ENCODE data around the gene ARHGAP21.

DNA sequence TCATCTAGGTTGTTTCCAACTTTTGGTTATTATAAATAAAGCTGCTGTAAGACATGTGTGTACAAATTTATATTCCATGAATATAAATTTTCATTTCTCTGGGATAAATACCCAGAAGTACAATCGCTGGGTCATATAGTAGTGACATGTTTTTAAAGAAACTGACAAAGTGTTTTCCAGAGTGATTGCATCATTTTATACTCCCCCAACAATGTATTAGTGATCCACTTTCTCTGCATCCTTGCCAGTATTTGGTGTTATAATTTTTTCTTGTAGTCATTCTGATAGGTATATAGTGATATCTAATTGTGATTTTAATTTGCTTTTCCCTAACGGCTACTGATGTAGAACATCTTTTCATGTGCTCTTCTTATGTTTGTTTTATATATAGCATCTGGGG is 27.0 kb upstream of the ARHGAP21 start:
- TF ChIP-seq POLR2AphosphoS5 (IDR thresholded peaks at IDR 0.05; ENCODE audit: borderline replicate concordance, low read depth, low read length) (no peak), EZH2 (IDR thresholded peaks at IDR 0.05) (no peak), FOXP2 (optimal IDR thresholded peaks at IDR 0.05; ENCODE audit: control extremely low read depth, extremely low read length, insufficient read depth) (no peak)

Data from SK-N-MC (cell line).